Right lobe of liver (tissue), 6 donors: ENCODE measurements around the gene SNX30. TPM values are rescaled to one million over a fixed set of nuclear protein-coding genes. Genes with fewer than 3 reads are reported as not detected.

ENCODE experiments used
- ATAC-seq, 4 donors: fragments of 200-7000 bp; cut with Tn5 transposase; one replicate each; pipeline ENCODE4 v1.9.1; 2020; ENCODE audit warnings: mild to moderate bottlenecking in 4 of 4, moderate library complexity in 4 of 4
- DNase-seq, 3 donors: peaks; one replicate each; pipeline ENCODE4 v3.0.0-alpha.2; 2020
- H3K27ac ChIP-seq, 3 donors: fragments of 200-600 bp; one replicate each; pipeline ENCODE4 v1.8.0; 2022
- H3K27me3 ChIP-seq, 2 donors: fragments of 200-600 bp; one replicate each; pipeline ENCODE4 v1.8.0; 2022
- H3K36me3 ChIP-seq, 4 donors: fragments of 200-600 bp; sonication (generic) in 1 of 4; one replicate each; pipeline versions ENCODE4 v1.5.1 to v1.8.0; 2017 to 2022; ENCODE audit warnings: control low read depth in 1 of 4
- H3K4me1 ChIP-seq, 4 donors: fragments of 200-600 bp; sonication (generic) in 1 of 4; one replicate each; pipeline versions ENCODE4 v1.5.1 to v1.8.0; 2017 to 2022; ENCODE audit warnings: control low read depth in 1 of 4
- H3K4me3 ChIP-seq, 3 donors: fragments of 200-600 bp; one replicate each; pipeline ENCODE4 v1.8.0; 2022
- H3K9me3 ChIP-seq, 4 donors: fragments of 200-600 bp; sonication (generic) in 1 of 4; one replicate each; pipeline versions ENCODE4 v1.5.1 to v1.8.0; 2017 to 2022; ENCODE audit warnings: control low read depth in 1 of 4
- CTCF ChIP-seq, 4 donors: fragments of 200-600 bp in 3 of 4; fragments of 450-650 bp in 1 of 4; IDR thresholded peaks; one replicate each; pipeline versions ENCODE4 v1.5.1 to v1.8.0; 2016 to 2022; ENCODE audit warnings: antibody characterized with exemption in 4 of 4, mild to moderate bottlenecking in 2 of 4
- POLR2A ChIP-seq: fragments of 450-650 bp; IDR thresholded peaks from one replicate; pipeline ENCODE4 v1.6.1; 2017; ENCODE audit warnings: antibody characterized with exemption, mild to moderate bottlenecking
- WGBS: methylation state at CpG from one replicate; pipeline ENCODE4 v1.1.6; 2018; ENCODE audit warnings: low coverage, low lambda C conversion rate; ENCODE audit not compliant: insufficient coverage; ENCODE audit errors: missing lambda C conversion rate; 5-methylcytosine and 5-hydroxymethylcytosine counted together
- intact Hi-C, 2 donors: fragments of 100-400 bp; cut with DNase I; formaldehyde crosslinking; loops; one replicate each; pipeline versions ENCODE4 v1.11.2 to v1.14.1; 2022
- total RNA-seq, 6 experiments: library from RNA; depleted of rRNA in 2 of 6; stranded (reverse); fragments of >200 nt in 2 of 6; fragmentation: NEBNext Ultra II Directional in 3 of 6; extraction: Animal tissue kit (Norgen Biotek cat#: 25700) in 3 of 6; gene quantifications; one replicate each; pipeline versions ENCODE4 v1.1.0 to v1.2.4, GENCODE V29; 2016 to 2023
- donor health status: DM: no; HTN: yes; CAD: no.
- donor health status: DM: no; HTN: no; CAD: no.
- donor health status: DM: no; HTN: no; CAD: no.
- donor health status: DM: no; HTN: yes; CAD: no.
- donor health status: DM: no; HTN: yes; CAD: no.

Gene SNX30
- total RNA-seq, 6 experiments from 2014 or later: 5.2 to 9.0 (median 7.5) TPM

GRCh38 chr9:112794731-112795130 is 44.2 kb downstream of the SNX30 start:
- no peaks in the 10 kb centered on the region for H3K27me3 ChIP-seq
- no peaks in the 10 kb centered on the region for H3K36me3 ChIP-seq
- H3K4me1 ChIP-seq: no peaks in the 10 kb centered on the region
- H3K9me3 ChIP-seq: no peaks in the 10 kb centered on the region
- H3K4me3 ChIP-seq: no peak overlapping the region
- no peak overlapping the region for H3K27ac ChIP-seq
- no peak for ATAC-seq
- TF ChIP-seq CTCF (IDR thresholded peaks at IDR 0.05) (no peak), POLR2A (no peak)
- no peak for DNase-seq
- intact Hi-C loops: no loop called here

GRCh38 chr9:112795921-112796320 is 45.4 kb downstream of the SNX30 start:
- H3K36me3 ChIP-seq: no peaks in the 10 kb centered on the region
- DNase-seq (no peak), ATAC-seq (no peak)
- no peaks in the 10 kb centered on the region for H3K9me3 ChIP-seq
- H3K4me1 ChIP-seq: no peaks in the 10 kb centered on the region
- no peak for TF ChIP-seq POLR2A
- no peak for TF ChIP-seq CTCF (IDR thresholded peaks at IDR 0.05)
- no peak overlapping the region for H3K4me3 ChIP-seq
- intact Hi-C loops: no loop called here
- H3K27me3 ChIP-seq: no peaks in the 10 kb centered on the region
- WGBS: 40% methylated on average over 2 of the region's 4 CpGs
- no peak overlapping the region for H3K27ac ChIP-seq

GRCh38 chr9:112796485-112796884 is 45.9 kb downstream of the SNX30 start:
- H3K27ac ChIP-seq: no peak overlapping the region

GRCh38 chr9:112809351-112809848 is 58.8 kb downstream of the SNX30 start:
- DNase-seq (no peak), ATAC-seq (peak; percentile 31 to 73 (median 49))
- no peaks in the 10 kb centered on the region for H3K9me3 ChIP-seq
- H3K27me3 ChIP-seq: no peaks in the 10 kb centered on the region
- TF ChIP-seq POLR2A: no peak
- no peak for TF ChIP-seq CTCF (IDR thresholded peaks at IDR 0.05)
- WGBS: 73% methylated on average over 5 of the region's 7 CpGs
- no peaks in the 10 kb centered on the region for H3K4me1 ChIP-seq
- H3K27ac ChIP-seq: no peak overlapping the region
- no peak overlapping the region for H3K4me3 ChIP-seq
- H3K36me3 ChIP-seq: no peaks in the 10 kb centered on the region
- intact Hi-C loops: no loop called here

More at GRCh38 chr9:112796485-112796884, 45.9 kb downstream of the SNX30 start:
- Histone ChIP-seq H3K4me3 (no peak overlapping the region), H3K9me3 (no peaks in the 10 kb centered on the region), H3K36me3 (no peaks in the 10 kb centered on the region), H3K4me1 (no peaks in the 10 kb centered on the region), H3K27me3 (no peaks in the 10 kb centered on the region)
- TF ChIP-seq POLR2A (no peak), CTCF (IDR thresholded peaks at IDR 0.05) (no peak)
- ATAC-seq (no peak), DNase-seq (no peak)
- WGBS: 100% methylated on average over 4 of the region's 8 CpGs
- intact Hi-C loops: no loop called here

- H3K36me3 ChIP-seq: no peaks in the 10 kb centered on the region
- H3K27me3 ChIP-seq: no peaks in the 10 kb centered on the region
- DNase-seq (no peak), ATAC-seq (peak in 2 of 4 donors; percentile 12 to 38)
- H3K9me3 ChIP-seq: no peaks in the 10 kb centered on the region
- H3K4me1 ChIP-seq: no peaks in the 10 kb centered on the region
- intact Hi-C loops: no loop called here
- 57% methylated on average over 6 of the region's 6 CpGs for WGBS
- H3K4me3 ChIP-seq: no peak overlapping the region
- H3K27ac ChIP-seq: no peak overlapping the region
- TF ChIP-seq CTCF (IDR thresholded peaks at IDR 0.05) (no peak), POLR2A (no peak)
These were observed 59.3 kb downstream of the SNX30 start for GRCh38 chr9:112809906-112810305.
